HEK293 (cell line): Measurements from ENCODE around the gene PSAP.

ENCODE experiments used
- CTCF ChIA-PET: fragments of 350-600 bp; formaldehyde crosslinking; extraction: SDS; loops from one replicate; lab custom pipeline; 2021; ENCODE audit warnings: antibody characterized with exemption; lab: Yijun Ruan, JAX
- POLR2A ChIA-PET: fragments of 300-600 bp; formaldehyde crosslinking; extraction: SDS; loops from one replicate; lab custom pipeline; 2020; ENCODE audit warnings: antibody characterized with exemption, inconsistent platforms; lab: Yijun Ruan, JAX
- H3K27ac ChIP-seq: fragments of 200-500 bp; sonication (Bioruptor generic); 2 replicates; pipeline ENCODE4 v1.5.1; 2014; ENCODE audit warnings: low read depth, low read length, control low read depth, inconsistent platforms; ENCODE audit errors: extremely low read depth
- H3K36me3 ChIP-seq, 2 experiments: fragments of 200-500 bp in 1 of 2; sonication (Bioruptor generic) in 1 of 2; 1 replicate in 1 of 2; 2 replicates in 1 of 2; pipeline ENCODE4 v1.5.1; 2014 to 2017; ENCODE audit warnings: inconsistent platforms in 2 of 2, low read length in 2 of 2; ENCODE audit not compliant: control insufficient read depth in 2 of 2, insufficient read depth in 1 of 2
- H3K4me1 ChIP-seq: fragments of 200-500 bp; sonication (Bioruptor generic); 2 replicates; pipeline ENCODE4 v1.5.1; 2014; ENCODE audit warnings: mild to moderate bottlenecking, low read length, inconsistent platforms; ENCODE audit not compliant: control insufficient read depth, insufficient read depth
- H3K4me3 ChIP-seq: 2 replicates; pipeline ENCODE4 v1.5.1; 2011; ENCODE audit warnings: low read depth, mild to moderate bottlenecking, control low read depth, low read length, moderate library complexity
- H3K9me3 ChIP-seq: fragments of 200-500 bp; sonication (Bioruptor generic); 2 replicates; pipeline ENCODE4 v1.5.1; 2014; ENCODE audit warnings: low read depth, low read length, inconsistent platforms; ENCODE audit not compliant: control insufficient read depth, insufficient read depth
- AEBP2 ChIP-seq: fragments of 450-650 bp; formaldehyde crosslinking; IDR thresholded peaks from 2 replicates; pipeline ENCODE4 v1.5.1; 2016; ENCODE audit warnings: missing biosample characterization, missing genetic modification characterization, borderline replicate concordance
- KLF16 ChIP-seq: fragments of 450-650 bp; formaldehyde crosslinking; IDR thresholded peaks from 2 replicates; pipeline ENCODE4 v1.5.1; 2017; ENCODE audit warnings: missing biosample characterization, missing genetic modification characterization
- PRDM1 ChIP-seq: fragments of 450-650 bp; formaldehyde crosslinking; IDR thresholded peaks from 2 replicates; pipeline ENCODE4; 2016; ENCODE audit warnings: missing biosample characterization, missing genetic modification characterization
- ZBTB26 ChIP-seq: fragments of 450-650 bp; formaldehyde crosslinking; optimal IDR thresholded peaks from 2 replicates; pipeline ENCODE3; 2016; ENCODE audit warnings: missing biosample characterization, mild to moderate bottlenecking, missing genetic modification characterization
- ZNF10 ChIP-seq: fragments of 450-650 bp; formaldehyde crosslinking; IDR thresholded peaks from 2 replicates; pipeline ENCODE4 v1.5.1; 2017; ENCODE audit warnings: missing biosample characterization, missing genetic modification characterization
- ZNF112 ChIP-seq: fragments of 450-650 bp; formaldehyde crosslinking; IDR thresholded peaks from 2 replicates; pipeline ENCODE4 v1.5.0; 2017; ENCODE audit warnings: missing biosample characterization, missing genetic modification characterization
- ZNF146 ChIP-seq: fragments of 450-650 bp; formaldehyde crosslinking; IDR thresholded peaks from 2 replicates; pipeline ENCODE4 v1.5.1; 2016; ENCODE audit warnings: missing biosample characterization, missing genetic modification characterization
- ZNF18 ChIP-seq: fragments of 450-650 bp; formaldehyde crosslinking; IDR thresholded peaks from 2 replicates; pipeline ENCODE4 v1.5.1; 2016; ENCODE audit warnings: missing biosample characterization, missing genetic modification characterization
- ZNF341 ChIP-seq: fragments of 450-650 bp; formaldehyde crosslinking; IDR thresholded peaks from 2 replicates; pipeline ENCODE4; 2016; ENCODE audit warnings: low read depth, missing biosample characterization, missing genetic modification characterization
- ZNF449 ChIP-seq: fragments of 450-650 bp; formaldehyde crosslinking; IDR thresholded peaks from 2 replicates; pipeline ENCODE4 v1.5.1; 2017; ENCODE audit warnings: missing biosample characterization, mild to moderate bottlenecking, missing genetic modification characterization, moderate library complexity
- ZNF580 ChIP-seq: fragments of 450-650 bp; formaldehyde crosslinking; IDR thresholded peaks from 2 replicates; pipeline ENCODE4 v1.5.1; 2016; ENCODE audit warnings: missing biosample characterization, missing genetic modification characterization
- ZNF600 ChIP-seq: fragments of 450-650 bp; formaldehyde crosslinking; IDR thresholded peaks from 2 replicates; pipeline ENCODE4 v1.5.1; 2016; ENCODE audit warnings: missing biosample characterization, missing genetic modification characterization
- ZNF837 ChIP-seq: fragments of 450-650 bp; formaldehyde crosslinking; IDR thresholded peaks from 2 replicates; pipeline ENCODE4 v1.5.1; 2016; ENCODE audit warnings: missing biosample characterization, missing genetic modification characterization

PSAP gene

GRCh38 chr10:71847418-71847817 lies 3.6 kb downstream of the PSAP start:
- H3K27ac ChIP-seq, result no peak overlapping the region
- CTCF ChIA-PET, result interaction anchor here (1.0 to 1.2 kb wide), 2 partner anchors 9 to 49 kb away, joined by 3 to 4 read pairs; no protein-coding TSS in a partner anchor
- POLR2A ChIA-PET, result no interaction called here
- 0 out of 2 replicates have a peak, but pooled peaks cover 10% of the 10 kb centered on the region for H3K4me1 ChIP-seq
- no peaks in the 10 kb centered on the region for H3K9me3 ChIP-seq
- no peak overlapping the region for H3K4me3 ChIP-seq
- TF ChIP-seq AEBP2 (no peak), ZNF112 (no peak), KLF16 (tag by site-specific recombination) (no peak), PRDM1 (tag by site-specific recombination) (peak; percentile 94), ZNF837 (no peak)
- H3K36me3 ChIP-seq, result no peaks in the 10 kb centered on the region

- TF ChIP-seq ZNF600 (peak; percentile 31; the same call in 1 of the 2 replicates), ZNF341 (peak; percentile 42), ZBTB26 (tag by site-specific recombination) (no peak)
- no peak overlapping the region for H3K4me3 ChIP-seq
- no peak overlapping the region for H3K27ac ChIP-seq
- ChIA-PET CTCF (interaction anchor here (1.2 kb wide), 1 partner anchor 50 kb away, joined by 4 read pairs; no protein-coding TSS in a partner anchor), POLR2A (interaction anchor here (0.7 kb wide), 1 partner anchor 1389 kb away, joined by 3 read pairs; no protein-coding TSS in a partner anchor)
- no peaks in the 10 kb centered on the region for H3K36me3 ChIP-seq
- H3K9me3 ChIP-seq, result no peaks in the 10 kb centered on the region
- H3K4me1 ChIP-seq, result 0 out of 2 replicates have a peak, but pooled peaks cover 10% of the 10 kb centered on the region
Measured at GRCh38 chr10:71846816-71847215, 4.2 kb downstream of the PSAP start.

- CTCF ChIA-PET, result interaction anchor here (0.6 to 1.5 kb wide), 4 partner anchors 9 to 276 kb away, joined by 3 to 6 read pairs (median 3); no protein-coding TSS in a partner anchor
- Histone ChIP-seq H3K27ac (no peak overlapping the region), H3K9me3 (no peaks in the 10 kb centered on the region), H3K4me1 (peaks cover 13% of the 10 kb centered on the region; the same call in 1 of the 2 replicates)
- TF ChIP-seq ZNF10 (peak; percentile 48; the same call in 1 of the 2 replicates), ZNF449 (tag by site-specific recombination) (no peak)
- TF ChIP-seq, all 188 proteins: peak for 1
- POLR2A ChIA-PET, result interaction anchor here (0.7 kb wide), 1 partner anchor 1790 kb away, joined by 10 read pairs; no protein-coding TSS in a partner anchor
- H3K4me3 ChIP-seq, result no peak overlapping the region
- no peaks in the 10 kb centered on the region for H3K36me3 ChIP-seq
Measured at GRCh38 chr10:71845410-71846405, 5.3 kb downstream of the PSAP start.

- Histone ChIP-seq H3K36me3 (no peaks in the 10 kb centered on the region; a peak in 1 of 3 replicates), H3K4me1 (peaks cover 21% of the 10 kb centered on the region), H3K4me3 (no peak overlapping the region), H3K9me3 (no peaks in the 10 kb centered on the region), H3K27ac (no peak overlapping the region)
- ChIA-PET CTCF (interaction anchor here (0.6 to 1.5 kb wide), 2 partner anchors 51 to 54 kb away, joined by 4 to 6 read pairs; no protein-coding TSS in a partner anchor), POLR2A (no interaction called here)
- TF ChIP-seq ZNF18 (tag by site-specific recombination) (no peak), ZNF580 (no peak), ZNF146 (tag by site-specific recombination) (peak; percentile 54)
- TF ChIP-seq, all 188 proteins: peak for 1
Measured at GRCh38 chr10:71844695-71845094, 6.4 kb downstream of the PSAP start.
